Cardiac fibroblast (primary cell): Measurements from ENCODE around the gene FAM162A.

Experiments
- DNase-seq, 2 donors: peaks; one replicate each; pipeline versions ENCODE4 v3.0.0 to v3.0.0-alpha.2; 2010; ENCODE audit warnings: low read depth in 2 of 2
- H3K4me3 ChIP-seq, 2 donors: replicated peaks in 1 of 2; 1 replicate in 1 of 2; 2 replicates in 1 of 2; pipeline ENCODE4 v1.5.1; 2011; ENCODE audit warnings: low read depth in 2 of 2, low read length in 2 of 2, mild to moderate bottlenecking in 2 of 2, moderate library complexity in 1 of 2
- CTCF ChIP-seq: IDR thresholded peaks from one replicate; pipeline ENCODE4 v1.5.1; 2011; ENCODE audit warnings: low read depth, mild to moderate bottlenecking, low read length, inconsistent platforms

The FAM162A gene

GRCh38 chr3:122405015-122405414 is 21.0 kb downstream of the FAM162A start:
- no peak for TF ChIP-seq CTCF

GRCh38 chr3:122406198-122406597 is 22.2 kb downstream of the FAM162A start:
- no peak for DNase-seq
- TF ChIP-seq CTCF: no peak
- H3K4me3 ChIP-seq: no peak overlapping the region

More at GRCh38 chr3:122405015-122405414, 21.0 kb downstream of the FAM162A start:
- no peak overlapping the region for H3K4me3 ChIP-seq
- DNase-seq: no peak

- no peak overlapping the region for H3K4me3 ChIP-seq
- no peak for TF ChIP-seq CTCF
- DNase-seq: no peak
These were observed 24.0 kb downstream of the FAM162A start for GRCh38 chr3:122407946-122408345.

GRCh38 chr3:122409446-122409845 is 25.5 kb downstream of the FAM162A start:
- H3K4me3 ChIP-seq: no peak overlapping the region
- DNase-seq: no peak
- no peak for TF ChIP-seq CTCF

GRCh38 chr3:122410111-122410510 is 26.1 kb downstream of the FAM162A start:
- TF ChIP-seq CTCF: no peak
- H3K4me3 ChIP-seq: no peak overlapping the region
- DNase-seq: no peak

GRCh38 chr3:122410639-122411038 is 26.7 kb downstream of the FAM162A start:
- no peak overlapping the region for H3K4me3 ChIP-seq
- DNase-seq: no peak
- TF ChIP-seq CTCF: no peak

GRCh38 chr3:122414391-122414790 is 30.4 kb downstream of the FAM162A start:
- DNase-seq: no peak

More at GRCh38 chr3:122414391-122414790, 30.4 kb downstream of the FAM162A start:
- no peak for TF ChIP-seq CTCF
- H3K4me3 ChIP-seq: no peak overlapping the region
